Measurements from ENCODE around the gene IGFN1.

- TF ChIP-seq CTCF (IDR thresholded peaks at IDR 0.05) (no peak), POLR2A (IDR thresholded peaks at IDR 0.05) (no peak), EP300 (IDR thresholded peaks at IDR 0.05) (no peak)
These were observed 23.8 kb downstream of the IGFN1 start for GRCh38 chr1:201214461-201214860.
